DMS79 (cell line): ENCODE data around the gene CHN2.

ENCODE experiments used
- DNase-seq: peaks from one replicate; lab custom pipeline; 2025; lab: John Stamatoyannopoulos, UW

The CHN2 gene

DNA sequence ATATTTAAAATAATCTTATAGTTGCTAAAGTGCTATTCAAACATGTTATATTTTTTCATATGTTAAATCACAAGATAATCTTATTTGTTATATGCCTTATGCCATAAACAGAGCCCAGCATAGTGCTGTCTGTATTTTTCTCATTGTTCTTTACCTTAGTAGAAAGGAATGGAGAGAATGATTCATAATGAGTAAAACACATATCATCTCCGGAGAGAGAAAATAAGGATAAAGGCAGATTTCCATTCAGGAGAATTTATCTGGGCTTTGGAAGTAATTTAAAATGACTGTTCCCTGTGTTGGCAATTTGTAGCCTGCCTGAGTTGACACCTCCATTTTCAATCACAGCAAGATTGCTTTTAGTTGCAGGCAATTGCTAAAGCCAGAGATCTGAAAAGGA is 30.2 kb downstream of the CHN2 start:
- no peak for DNase-seq

DNA sequence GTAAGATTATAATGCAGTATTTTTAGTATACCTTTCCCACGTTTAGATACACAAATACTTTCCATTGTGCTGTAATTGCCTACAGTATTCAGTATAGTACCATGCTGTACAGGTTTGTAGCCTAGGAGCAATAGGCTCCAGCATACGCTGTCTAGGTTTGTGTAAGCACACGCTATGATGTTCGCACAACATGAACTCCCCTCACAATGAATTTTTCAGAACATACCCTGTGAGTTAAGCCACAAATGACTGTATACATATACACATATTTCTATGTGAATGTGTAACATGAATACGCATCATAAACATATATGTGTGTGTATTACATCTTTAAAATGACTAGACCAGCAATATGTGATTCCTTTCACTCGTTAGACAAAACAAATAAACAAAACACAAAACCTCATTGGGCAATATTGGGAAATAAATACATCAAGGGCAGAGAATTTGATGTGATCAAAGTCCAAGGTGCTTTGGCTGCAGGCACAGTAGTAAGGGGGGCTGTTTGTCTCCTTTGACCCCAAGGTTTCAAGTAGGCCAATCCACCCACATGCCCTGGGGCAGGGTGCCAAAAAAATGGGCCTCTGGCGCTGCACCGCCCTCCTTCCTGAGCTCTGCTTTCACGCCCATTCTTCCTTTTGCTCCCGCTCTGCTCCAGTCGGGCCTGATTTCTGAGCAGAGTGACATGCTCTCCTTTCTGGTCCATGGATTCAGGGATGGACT is 33.9 kb downstream of the CHN2 start:
- no peak for DNase-seq

DNA sequence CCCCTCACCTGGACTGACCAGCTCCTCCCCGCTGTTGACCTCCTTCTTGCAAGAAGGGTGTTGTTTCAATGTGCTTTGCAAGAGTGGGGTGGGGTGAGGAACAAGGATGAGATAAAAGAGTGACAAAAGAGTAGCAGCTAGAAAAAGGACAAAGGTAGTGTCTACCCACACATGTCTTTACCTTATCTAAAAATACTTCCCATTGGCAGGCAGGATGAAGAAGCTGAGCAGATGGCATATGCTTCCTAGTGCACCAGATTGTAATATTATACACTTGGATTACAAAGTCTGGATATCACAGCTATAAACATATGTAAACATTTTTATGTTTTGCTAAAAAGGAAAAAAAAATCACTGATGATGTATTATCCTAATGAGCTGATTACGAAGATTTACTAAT is 34.5 kb downstream of the CHN2 start:
- DNase-seq = no peak

DNA sequence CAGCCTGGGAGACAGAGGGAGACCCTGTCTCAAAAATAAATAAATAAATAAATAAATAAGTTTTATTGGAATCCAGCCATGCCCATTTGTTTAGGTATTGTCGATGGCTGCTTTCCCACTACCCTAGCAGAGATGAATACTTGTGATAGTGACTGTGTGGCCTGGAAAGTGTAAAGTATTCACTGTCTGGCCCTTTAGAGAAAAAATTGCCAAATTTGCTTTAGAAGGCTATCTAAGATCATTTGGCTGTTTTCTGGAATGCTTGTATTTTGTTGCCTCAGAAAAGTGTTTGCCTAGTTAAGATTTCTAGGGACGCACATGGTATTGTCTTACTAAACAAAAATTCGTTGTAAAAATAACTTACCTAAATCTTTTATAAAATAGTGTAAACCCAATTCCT is 35.4 kb downstream of the CHN2 start:
- DNase-seq = no peak

DNA sequence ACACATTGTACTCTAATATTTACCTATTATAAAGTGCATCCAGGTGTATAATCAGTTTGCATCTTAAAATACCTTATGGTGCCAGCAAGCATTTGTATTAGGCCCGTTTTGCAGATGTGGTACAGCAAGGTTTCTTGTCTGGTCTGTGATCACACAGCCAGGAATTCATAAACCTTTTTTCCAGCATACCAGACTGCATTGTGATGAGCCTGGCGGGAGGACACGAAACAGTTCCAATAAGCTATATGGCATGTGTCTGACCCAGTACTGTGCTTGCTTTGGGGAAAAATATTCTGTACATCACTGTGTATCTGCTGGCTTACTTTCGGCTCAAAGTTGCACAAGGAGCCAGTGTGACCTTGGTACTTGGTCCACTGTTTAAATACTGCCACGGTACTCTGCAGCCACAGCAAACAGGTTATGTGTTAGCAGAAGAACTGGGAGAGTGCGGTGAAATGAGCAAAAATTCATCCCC is 36.3 kb downstream of the CHN2 start:
- no peak for DNase-seq

DNA sequence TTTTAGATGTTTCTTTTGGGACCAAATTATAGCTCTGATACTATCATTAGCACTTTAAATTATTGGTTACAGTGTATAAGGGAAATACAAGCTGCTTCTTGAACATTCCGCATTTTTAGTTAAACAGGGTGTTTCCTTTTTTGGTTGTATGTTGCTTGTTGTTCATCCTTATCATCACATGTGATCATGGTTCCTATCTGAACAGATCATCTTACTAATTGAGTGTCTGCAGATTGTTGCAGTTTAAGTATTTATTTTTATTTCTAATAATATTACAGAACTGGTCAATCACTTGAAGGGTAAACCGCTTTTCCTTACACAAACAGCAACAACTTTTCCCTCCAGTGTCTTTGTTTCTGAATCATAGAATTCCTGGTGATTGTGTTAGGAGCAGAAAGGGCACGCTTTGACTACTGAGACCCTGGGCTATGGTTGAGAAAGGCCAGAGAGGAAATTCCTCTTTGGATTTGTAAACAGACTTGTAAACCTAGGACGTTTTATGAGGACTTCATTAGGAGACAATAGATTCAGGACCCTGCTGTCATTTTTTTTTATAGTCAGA is 37.2 kb downstream of the CHN2 start:
- DNase-seq = no peak

DNA sequence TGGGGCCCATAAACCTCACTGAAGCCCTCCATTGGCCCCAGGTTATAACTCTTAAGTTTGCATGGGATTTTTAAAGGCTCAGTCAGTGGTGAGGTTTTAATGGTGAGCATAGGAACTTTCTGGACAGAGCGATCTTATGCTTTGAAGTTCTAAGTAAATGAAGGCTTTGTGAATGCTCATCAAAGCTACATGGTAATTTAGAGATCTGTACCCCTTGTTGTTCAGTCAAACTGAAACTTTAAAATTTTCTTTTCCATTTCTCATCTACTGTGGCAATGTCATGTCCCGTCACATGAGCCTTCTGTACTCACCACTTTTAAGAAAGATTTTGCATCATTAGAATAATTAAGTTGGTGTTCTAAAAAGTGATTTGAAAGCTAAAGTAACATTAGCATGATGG is 39.9 kb downstream of the CHN2 start:
- no peak for DNase-seq

DNA sequence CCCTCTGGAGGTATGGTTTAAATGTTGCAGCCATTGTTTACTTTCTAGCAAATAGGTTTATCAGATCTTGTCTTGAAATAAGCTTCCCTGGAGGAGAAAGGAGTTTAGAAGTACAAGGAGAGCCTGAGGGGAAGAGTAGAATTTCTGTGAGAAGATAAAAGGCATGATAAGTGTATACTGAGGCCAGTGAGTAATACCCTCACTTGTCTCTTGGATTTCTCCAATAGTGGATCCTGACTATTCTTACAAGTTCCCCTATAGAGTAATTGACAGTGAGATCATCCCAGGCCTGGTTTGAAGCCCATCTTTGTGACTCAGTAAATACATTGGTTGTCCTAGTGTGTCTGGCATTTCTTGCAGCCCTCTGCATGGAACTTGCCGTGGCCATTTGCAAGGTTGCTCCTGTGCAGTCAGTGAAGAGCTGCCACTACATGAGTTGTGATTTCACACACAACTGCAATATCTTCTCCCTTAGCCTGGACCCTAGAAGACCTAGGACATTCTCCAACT is 41.6 kb downstream of the CHN2 start:
- no peak for DNase-seq

DNA sequence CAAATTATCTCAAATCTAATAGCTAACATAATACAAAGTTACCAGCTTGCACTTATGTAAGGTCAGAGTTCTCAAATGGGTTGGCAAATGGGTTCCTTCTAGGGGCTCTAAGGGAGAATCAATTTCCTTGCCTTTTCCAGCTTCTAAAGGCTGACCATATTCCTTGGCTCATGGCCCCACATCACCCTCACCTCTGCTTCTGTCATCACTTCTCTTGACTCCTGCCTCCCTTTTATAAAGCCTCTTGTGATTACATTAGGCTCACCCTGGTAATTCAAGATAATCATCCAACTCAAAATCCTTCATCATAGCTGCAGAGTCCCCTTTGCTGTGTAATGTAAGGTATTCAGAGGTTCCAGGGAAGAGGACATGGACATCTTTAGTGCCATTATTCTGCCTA is 42.1 kb downstream of the CHN2 start:
- DNase-seq = no peak

DNA sequence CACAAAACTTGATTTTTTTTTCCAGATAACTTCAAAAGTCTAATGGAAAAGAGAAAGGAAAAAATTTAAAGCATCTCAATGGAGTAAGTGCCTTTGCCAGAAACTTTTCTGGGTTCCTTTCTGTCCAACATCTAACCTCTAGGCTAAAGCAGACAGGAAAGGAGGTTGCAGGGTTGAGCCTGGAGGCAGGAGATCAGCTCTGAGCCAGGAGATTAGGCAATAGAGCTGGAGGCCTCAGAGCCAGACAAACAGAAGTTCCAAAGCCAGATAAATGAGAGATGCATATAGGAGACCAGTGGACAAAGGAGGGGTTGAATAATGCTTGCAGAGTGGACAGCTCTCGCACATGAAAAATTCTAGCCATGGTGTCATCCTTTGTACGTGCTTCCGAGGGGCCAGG is 42.9 kb downstream of the CHN2 start:
- DNase-seq = no peak

DNA sequence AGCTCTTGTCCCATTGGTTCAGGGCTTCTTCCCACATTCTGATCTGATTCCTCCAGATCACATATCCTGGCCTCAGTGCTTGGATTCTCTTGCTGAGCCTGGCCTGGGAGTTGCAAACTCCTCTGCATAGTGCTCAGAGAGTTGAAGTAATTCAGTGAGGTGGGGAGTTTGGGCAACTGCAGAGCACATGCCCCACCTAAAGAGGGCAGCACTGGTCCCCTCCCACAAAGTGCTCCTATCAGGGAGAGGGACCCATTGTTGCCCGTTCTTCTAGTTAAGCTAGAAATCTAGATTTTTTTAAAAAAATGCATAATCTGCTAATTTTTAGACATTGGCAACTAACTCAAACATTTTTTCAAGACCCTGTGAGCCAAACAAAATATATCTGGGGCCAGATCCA is 45.1 kb downstream of the CHN2 start:
- DNase-seq = no peak

DNA sequence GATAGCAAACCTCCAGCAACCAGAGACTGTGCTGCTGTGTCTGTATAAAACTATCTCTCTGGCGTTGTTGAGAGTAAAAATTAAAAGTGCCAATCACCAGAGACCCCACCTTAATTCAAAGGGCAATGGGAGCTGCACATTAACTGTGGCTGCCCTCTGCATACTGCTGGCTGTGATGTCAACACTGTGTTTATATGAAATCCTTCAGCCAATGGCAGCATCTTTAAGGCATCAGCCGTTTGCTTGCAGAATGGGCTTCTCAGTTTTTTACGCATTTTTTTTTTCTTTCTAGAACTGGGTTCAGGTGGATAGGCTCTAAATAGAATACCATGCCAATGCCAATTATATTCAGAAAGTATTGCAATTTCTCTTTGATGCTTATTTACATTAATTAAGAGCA is 47.7 kb downstream of the CHN2 start:
- DNase-seq = no peak

DNA sequence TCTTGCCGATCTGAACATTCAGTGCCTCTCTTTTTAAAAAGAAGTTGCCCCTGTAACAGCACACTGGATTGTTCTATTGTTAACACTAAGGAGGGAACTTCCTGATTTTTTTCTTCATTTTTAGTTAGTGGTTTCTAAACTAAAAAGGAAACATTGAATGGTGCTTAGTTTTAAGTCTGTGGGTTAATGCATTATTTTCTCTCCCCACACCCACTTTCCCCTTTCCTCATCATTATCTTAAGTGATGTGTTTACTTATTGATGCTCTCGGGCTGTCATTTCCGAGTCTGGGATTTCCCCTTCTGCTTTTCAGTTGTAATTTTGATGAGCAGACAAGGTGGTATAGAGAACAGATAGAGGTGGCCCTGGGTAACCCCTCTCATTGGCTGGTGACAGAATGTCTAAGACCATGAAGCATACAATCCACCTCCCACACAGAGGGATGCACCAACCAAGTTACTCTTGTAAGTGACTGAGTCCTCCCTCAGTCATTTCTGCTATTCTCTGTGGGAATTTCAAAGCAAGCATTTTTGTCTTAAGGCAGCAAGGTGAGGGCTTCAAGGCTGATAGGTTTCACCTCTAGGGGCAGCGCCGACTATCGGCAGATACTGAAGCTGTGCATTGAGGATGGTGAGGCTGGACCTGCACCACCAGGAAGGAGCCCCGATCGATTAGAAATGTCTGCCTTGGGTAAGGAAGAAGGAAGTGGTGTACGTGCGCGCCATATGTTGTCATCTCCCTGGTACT is 49.5 kb downstream of the CHN2 start:
- DNase-seq = no peak

DNA sequence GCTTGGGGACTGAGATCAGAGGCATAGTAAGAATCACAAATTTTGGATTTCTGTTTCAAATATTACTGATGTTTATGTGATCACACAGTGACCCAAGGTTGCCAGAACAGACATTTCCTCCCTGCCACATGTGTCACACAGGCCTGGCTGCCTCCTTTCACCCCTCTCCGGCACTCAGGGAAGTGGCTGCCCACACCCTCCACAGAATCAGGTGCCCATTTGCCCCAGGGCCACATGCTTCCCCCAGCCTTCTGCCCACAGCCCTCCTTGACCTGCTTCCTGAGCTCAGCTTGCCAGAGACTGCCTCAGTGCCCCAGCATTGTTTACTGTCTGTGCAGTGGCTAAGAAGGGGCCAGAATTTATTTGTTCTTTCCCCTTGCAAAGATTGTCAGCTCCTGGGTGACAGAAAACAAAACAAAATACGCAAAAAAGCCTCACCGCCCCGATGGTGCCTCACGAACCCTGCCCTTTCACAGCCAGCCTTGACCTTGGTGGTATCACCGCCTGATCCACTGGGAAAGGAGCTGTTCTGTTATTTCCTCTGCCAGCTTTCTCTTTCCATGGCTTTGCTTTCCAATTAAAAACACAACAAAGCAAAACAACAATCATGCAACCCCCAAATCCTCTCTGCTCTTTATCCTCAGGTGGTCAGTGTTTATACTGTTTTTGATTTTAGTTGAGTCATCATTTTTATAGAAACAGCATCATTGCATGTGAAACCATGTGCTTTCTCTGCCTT is 52.8 kb downstream of the CHN2 start:
- no peak for DNase-seq

DNA sequence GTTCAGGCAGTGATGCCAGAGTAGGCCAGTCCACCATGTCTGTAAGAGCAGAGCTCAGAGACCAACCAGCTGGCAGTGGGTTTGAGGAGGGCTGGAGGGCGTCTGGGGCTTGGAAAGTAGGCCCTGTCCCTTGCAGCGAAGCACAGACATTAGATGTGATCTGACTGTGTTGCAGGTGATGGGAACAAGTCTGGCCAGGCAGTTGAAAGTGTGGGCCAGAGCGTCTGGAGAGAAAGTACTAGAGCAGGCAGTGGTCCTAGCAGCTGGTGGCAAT is 53.3 kb downstream of the CHN2 start:
- no peak for DNase-seq

DNA sequence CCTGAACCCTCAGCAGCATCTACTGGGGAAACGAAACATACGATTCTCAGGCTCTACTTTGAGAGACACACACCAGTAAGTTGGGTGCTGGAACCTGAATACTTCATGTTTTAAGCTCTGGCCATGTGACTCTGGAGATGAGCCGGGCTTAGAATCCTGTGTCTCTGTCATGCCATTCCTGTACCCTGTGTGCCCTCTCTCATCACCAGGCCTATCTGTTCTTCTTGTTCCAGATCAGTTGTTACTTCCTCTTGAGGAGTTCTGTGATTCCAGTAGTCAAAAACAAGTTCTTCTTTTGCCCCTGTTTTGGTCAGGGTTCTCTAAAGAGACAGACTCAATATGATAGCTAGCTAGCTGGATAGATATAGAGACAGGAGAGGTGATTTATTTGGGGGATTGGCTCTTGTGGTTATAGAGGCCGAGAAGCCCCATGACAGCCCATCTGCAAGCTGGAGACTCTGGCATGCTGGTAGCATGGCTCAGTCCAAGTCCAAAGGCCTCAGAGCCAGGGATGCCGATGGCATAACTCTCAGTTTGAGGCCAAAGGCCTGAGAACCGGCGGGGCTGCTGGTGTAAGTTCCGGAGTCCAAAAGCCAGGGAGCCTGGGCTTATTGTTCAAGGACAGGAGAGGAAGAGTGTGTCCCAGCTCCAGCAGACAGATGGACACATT is 54.3 kb downstream of the CHN2 start:
- DNase-seq = no peak

DNA sequence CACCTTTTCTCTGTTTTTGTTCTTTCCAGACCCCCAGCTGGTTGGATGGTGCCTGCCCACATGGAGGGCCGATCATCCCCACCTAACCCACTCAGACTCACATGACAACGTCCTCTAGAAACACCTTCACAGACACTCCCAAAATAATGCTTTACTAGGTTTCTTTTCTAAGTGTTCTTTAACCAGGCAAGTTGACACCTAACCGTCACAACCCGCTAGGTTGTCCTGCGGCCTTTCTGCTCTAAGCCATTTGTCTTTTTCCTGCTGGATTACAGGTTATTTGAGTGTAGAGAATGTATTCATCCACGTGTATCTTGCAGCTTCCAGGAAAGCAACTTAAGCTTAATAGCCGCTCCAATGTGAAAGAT is 54.8 kb downstream of the CHN2 start:
- DNase-seq = no peak

DNA sequence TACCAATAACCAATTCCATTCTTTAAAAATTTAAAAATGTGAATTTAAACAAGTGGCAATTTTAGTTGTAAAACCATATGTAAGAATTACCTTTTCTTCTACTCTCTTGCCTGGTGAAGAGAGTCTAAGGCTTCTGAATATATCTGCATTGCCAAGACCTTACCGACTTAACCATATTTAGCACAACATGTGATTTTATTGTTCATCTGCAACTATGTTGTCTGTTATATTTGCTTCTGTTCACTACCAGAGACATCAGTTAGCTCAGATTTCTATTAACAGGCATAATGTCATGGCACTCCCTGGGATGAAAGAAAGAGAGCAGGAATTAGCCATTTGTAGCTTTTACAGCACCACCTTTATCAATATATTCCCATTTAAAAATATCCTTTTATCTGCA is 55.3 kb downstream of the CHN2 start:
- no peak for DNase-seq

DNA sequence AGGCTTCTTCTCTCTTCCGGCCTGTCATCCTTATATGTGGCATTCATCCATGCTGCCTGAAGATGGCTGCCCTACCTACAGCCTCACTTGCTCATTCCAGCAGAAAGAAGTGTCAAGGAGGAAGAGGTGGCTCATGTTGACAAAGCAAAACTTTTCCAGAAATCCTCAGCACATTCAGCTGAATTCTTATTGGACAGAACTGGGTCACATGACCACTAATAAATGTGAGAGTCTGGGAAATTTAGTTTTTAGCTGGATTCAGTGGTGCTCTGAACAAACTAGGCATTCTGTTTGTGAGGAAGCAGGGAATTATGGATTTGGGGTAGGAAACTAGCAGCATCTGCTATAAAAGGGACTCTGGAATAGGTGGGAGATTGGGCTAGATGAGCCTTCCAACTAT is 58.6 kb downstream of the CHN2 start:
- no peak for DNase-seq

DNA sequence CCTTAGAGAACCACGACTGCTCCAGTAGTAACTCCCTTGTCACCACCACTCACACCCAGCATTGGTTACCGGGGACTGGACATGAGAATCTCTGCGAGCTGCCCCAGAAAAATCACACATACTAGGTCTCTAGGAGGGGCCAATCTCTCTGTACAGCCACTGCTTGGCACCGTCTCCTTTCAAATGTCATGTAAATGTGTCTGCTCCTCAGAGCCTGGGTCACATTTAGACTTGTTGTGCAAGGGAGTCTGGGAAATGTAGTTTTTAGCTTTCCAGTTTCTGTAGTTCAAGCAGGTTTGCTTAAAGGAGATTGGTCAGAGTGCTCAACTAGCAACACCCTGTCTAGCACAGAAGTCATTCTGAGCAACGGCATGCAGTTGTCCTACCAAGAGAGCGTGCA is 60.0 kb downstream of the CHN2 start:
- no peak for DNase-seq

DNA sequence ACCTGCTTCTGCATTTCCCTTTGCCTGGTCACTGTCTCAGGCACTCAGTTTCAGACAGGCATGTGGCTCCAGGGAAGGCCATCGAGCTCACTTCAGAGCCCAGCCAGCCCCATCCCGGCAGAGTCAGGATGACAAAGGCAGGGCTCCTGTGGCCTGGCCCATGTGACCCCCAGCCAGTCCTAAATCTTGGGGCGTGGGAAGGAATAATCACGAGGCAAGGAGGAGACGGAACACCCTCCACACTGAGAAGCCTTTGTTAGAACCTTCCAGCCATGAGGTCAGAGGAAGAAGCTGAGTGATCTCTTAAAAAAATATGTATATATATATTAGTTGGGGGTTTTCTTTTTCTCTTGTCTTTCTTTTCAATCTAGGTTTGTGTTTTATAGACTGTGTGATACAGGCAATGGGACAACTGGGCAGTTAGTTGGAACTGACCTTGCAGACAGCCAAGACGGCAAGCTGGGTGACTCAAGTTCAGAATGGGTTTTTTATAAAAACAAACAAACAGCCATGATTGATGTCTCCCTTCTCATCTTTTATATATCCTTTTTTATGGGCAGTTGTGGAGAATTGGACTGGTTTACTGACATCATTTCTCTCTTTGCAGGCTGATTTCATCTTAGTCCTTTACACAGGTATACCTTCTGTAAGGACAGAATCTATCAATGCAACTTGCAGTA is 60.8 kb downstream of the CHN2 start:
- no peak for DNase-seq
